Measurements from ENCODE around the gene PLA2G12A. TPM values are rescaled to one million over a fixed set of nuclear protein-coding genes. Genes with fewer than 3 reads are reported as not detected.

PLA2G12A gene
- total and polyA plus RNA-seq, 2 of the 8 experiments (the other 6 are each of a cell fraction or from before 2014, with no cell fraction given), result 26.6 to 47.2 TPM

DNA sequence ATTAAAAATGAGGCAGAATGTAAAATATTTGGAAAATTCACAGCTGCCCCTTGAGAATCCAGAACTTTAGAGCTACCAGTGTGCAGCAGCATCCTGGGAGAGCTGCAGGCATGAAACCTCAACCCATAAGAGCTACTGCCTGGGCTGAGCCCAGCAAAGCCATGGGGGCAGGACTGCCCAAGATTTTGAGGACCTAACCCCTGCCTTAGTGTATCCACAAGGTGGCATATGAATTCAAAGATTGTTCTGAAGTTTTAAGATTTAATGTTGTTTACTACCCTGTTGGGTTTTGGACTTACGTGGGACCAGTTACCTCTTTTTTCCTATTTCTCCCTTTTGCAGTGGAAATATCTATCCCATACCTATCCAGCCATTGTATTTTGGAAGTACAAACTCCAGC lies 53.0 kb downstream of the PLA2G12A start:
- Histone ChIP-seq H2BK120ac (replicated peaks; ENCODE audit: low read depth, low read length) (no peak overlapping the region), H2AK5ac (ENCODE audit: low read depth, low read length) (no peak overlapping the region)
- POLR2A ChIA-PET (ENCODE audit: partially characterized antibody), result interaction anchor here (0.9 kb wide), 1 partner anchor 297 kb away, joined by 5 read pairs; no protein-coding TSS in a partner anchor
- TF ChIP-seq TEAD4 (IDR thresholded peaks at IDR 0.05; ENCODE audit: low read depth, low read length) (no peak), RXRA (IDR thresholded peaks at IDR 0.05; ENCODE audit: insufficient read depth, low read depth, low read length) (no peak), TBP (IDR thresholded peaks at IDR 0.05; ENCODE audit: low read depth, low read length) (no peak), EP300 (IDR thresholded peaks at IDR 0.05; ENCODE audit: borderline replicate concordance in 1 of 2, low read depth in 2 of 2, low read length in 2 of 2) (no peak), YY1 (IDR thresholded peaks at IDR 0.05; ENCODE audit: low read depth, low read length) (no peak), SAP30 (IDR thresholded peaks at IDR 0.05; ENCODE audit: insufficient read depth, insufficient replicate concordance, low read length) (no peak), SP4 (IDR thresholded peaks at IDR 0.05; ENCODE audit: low read length) (no peak), NANOG (IDR thresholded peaks at IDR 0.05; ENCODE audit: insufficient read depth, low read depth, low read length, poor library complexity, severe bottlenecking) (no peak), BCL11A (IDR thresholded peaks at IDR 0.05; ENCODE audit: low read depth in 2 of 2, low read length in 2 of 2) (no peak)
- TF ChIP-seq, protein P1, sequence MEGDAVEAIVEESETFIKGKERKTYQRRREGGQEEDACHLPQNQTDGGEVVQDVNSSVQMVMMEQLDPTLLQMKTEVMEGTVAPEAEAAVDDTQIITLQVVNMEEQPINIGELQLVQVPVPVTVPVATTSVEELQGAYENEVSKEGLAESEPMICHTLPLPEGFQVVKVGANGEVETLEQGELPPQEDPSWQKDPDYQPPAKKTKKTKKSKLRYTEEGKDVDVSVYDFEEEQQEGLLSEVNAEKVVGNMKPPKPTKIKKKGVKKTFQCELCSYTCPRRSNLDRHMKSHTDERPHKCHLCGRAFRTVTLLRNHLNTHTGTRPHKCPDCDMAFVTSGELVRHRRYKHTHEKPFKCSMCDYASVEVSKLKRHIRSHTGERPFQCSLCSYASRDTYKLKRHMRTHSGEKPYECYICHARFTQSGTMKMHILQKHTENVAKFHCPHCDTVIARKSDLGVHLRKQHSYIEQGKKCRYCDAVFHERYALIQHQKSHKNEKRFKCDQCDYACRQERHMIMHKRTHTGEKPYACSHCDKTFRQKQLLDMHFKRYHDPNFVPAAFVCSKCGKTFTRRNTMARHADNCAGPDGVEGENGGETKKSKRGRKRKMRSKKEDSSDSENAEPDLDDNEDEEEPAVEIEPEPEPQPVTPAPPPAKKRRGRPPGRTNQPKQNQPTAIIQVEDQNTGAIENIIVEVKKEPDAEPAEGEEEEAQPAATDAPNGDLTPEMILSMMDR (IDR thresholded peaks at IDR 0.05; ENCODE audit: control extremely low read depth in 1 of 3, insufficient read depth in 1 of 3, low read depth in 1 of 3, low read length in 3 of 3), result no peak

More for the DNA sequence above, 53.0 kb downstream of the PLA2G12A start:
- no peaks in the 10 kb centered on the region for H3K27me3 ChIP-seq (replicated peaks in 1 of 4; ENCODE audit: control insufficient read depth in 3 of 4, extremely low read depth in 1 of 4, insufficient read depth in 3 of 4, low read length in 3 of 4)
- no peak for DNase-seq (ENCODE audit: low read depth in 1 of 2, low spot score in 2 of 2)
- no peaks in the 10 kb centered on the region for H3K79me1 ChIP-seq (ENCODE audit: low read depth, low read length)
- H3K23ac ChIP-seq (ENCODE audit: insufficient read length), result no peak overlapping the region
- H4K91ac ChIP-seq (replicated peaks; ENCODE audit: insufficient read length, low read length), result no peak overlapping the region
- H3K56ac ChIP-seq (replicated peaks; ENCODE audit: insufficient read length, low read depth, low read length), result no peak overlapping the region
- no peak overlapping the region for H2AFZ ChIP-seq (ENCODE audit: low read length)
- no peak overlapping the region for H4K5ac ChIP-seq (ENCODE audit: insufficient read length, low read depth, low read length)
- no peak overlapping the region for H4K8ac ChIP-seq (ENCODE audit: extremely low read depth, insufficient read depth, low read length)
- no peak overlapping the region for H3K14ac ChIP-seq (ENCODE audit: insufficient read length)
- 94% methylated on average over 1 of the region's 1 CpG; no CpG with 5 or more reads in 1 of the 2 experiments for WGBS, 2 experiments (ENCODE audit: extremely low coverage in 1 of 2, insufficient coverage in 1 of 2, insufficient read length in 1 of 2, insufficient replicate concordance in 2 of 2, low coverage in 1 of 2, low lambda C conversion rate in 2 of 2, missing lambda C conversion rate in 1 of 2)
- no peak for FAIRE-seq
- no peak overlapping the region for H2BK20ac ChIP-seq (ENCODE audit: low read length)
- no peak overlapping the region for H3K9ac ChIP-seq (replicated peaks in 1 of 4; ENCODE audit: extremely low read depth in 1 of 4, low read depth in 3 of 4, low read length in 3 of 4)
- no peak overlapping the region for H3K4me3 ChIP-seq (ENCODE audit: extremely low read depth in 1 of 4, insufficient read depth in 2 of 4, low read depth in 3 of 4, low read length in 4 of 4)
- no peak overlapping the region for H2BK5ac ChIP-seq (ENCODE audit: low read depth, low read length)
- H3K4me2 ChIP-seq (ENCODE audit: insufficient read depth in 1 of 2, low read depth in 2 of 2, low read length in 2 of 2), result no peak overlapping the region
- H3K79me2 ChIP-seq (ENCODE audit: control insufficient read depth in 1 of 2, insufficient read depth in 2 of 2, low read length in 2 of 2), result no peaks in the 10 kb centered on the region
- H3K9me3 ChIP-seq (ENCODE audit: insufficient read depth in 2 of 2, low read depth in 1 of 2, low read length in 1 of 2), result peaks cover 3 to 20% of the 10 kb centered on the region in 2 experiments; a peak in 3 of 4 replicates
- no peak overlapping the region for H2BK12ac ChIP-seq (ENCODE audit: low read depth, low read length)
- H3K4me1 ChIP-seq (replicated peaks in 1 of 4; ENCODE audit: control insufficient read depth in 3 of 4, insufficient read depth in 4 of 4, low read length in 3 of 4), result peaks cover 0 to 2% (median 0%) of the 10 kb centered on the region in 4 experiments; a peak in 1 of 7 replicates
- peaks cover 0 to 9% (median 0%) of the 10 kb centered on the region in 4 experiments; a peak in 1 of 8 replicates for H3K36me3 ChIP-seq (ENCODE audit: control insufficient read depth in 2 of 4, insufficient read depth in 4 of 4, low read length in 3 of 4)
- no peak overlapping the region for H3K4ac ChIP-seq (replicated peaks; ENCODE audit: insufficient read length, low read depth, low read length)
- CTCF ChIA-PET (ENCODE audit: partially characterized antibody), result no interaction called here
- no peaks in the 10 kb centered on the region; the same call in 1 of the 2 replicates for H3K23me2 ChIP-seq (ENCODE audit: low read depth, low read length)
- no peak overlapping the region for H3K18ac ChIP-seq (ENCODE audit: extremely low read depth, low read length)
- no peak overlapping the region for H3K27ac ChIP-seq (ENCODE audit: low read depth, low read length)
- H4K20me1 ChIP-seq (replicated peaks in 1 of 2; ENCODE audit: control insufficient read depth in 1 of 2, insufficient read depth in 2 of 2, low read length in 2 of 2), result no peaks in the 10 kb centered on the region
- no peak overlapping the region for H2BK15ac ChIP-seq (ENCODE audit: low read length)
